ENCODE measurements around the gene RAB11FIP4. TPM values are rescaled to one million over a fixed set of nuclear protein-coding genes. Genes with fewer than 3 reads are reported as not detected.

RAB11FIP4 gene
- total and polyA plus RNA-seq, 2 donors (not counting 3 experiments of a cell fraction or from before 2014, with no cell fraction given) = 0.08 to 0.38 TPM

DNA sequence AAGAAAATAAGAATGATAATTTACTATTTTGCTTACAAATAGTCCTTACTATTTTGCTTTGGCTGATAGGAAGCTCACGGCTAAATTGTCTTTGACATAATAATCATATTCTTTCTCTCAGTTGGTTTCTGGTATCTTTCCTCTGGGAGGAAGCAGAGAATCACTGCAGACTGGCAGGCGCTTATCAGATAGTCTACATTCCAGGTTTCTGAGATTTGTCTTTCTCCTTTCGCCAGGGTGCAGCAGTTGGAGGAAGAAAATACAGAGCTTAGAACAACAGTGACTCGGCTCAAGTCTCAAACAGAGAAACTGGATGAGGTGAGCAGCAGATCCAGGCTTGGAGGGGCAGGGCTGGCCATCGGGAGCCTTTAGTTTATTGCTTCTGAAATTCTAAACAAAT, 136.1 kb downstream of the RAB11FIP4 start:
- no peak for FAIRE-seq
- Histone ChIP-seq H3K4me3 (replicated peaks in 1 of 3; ENCODE audit: insufficient read depth in 1 of 3, low read depth in 1 of 3, low read length in 3 of 3) (no peak overlapping the region), H3K27me3 (ENCODE audit: control insufficient read depth in 2 of 2, insufficient read depth in 2 of 2, low read length in 2 of 2) (no peaks in the 10 kb centered on the region), H2AFZ (ENCODE audit: low read depth, low read length) (no peak overlapping the region), H3K36me3 (ENCODE audit: control insufficient read depth in 2 of 2, extremely low read depth in 1 of 2, insufficient read depth in 2 of 2, low read length in 2 of 2) (no peaks in the 10 kb centered on the region), H3K9me3 (replicated peaks; ENCODE audit: control insufficient read depth, insufficient read depth, low read length) (no peaks in the 10 kb centered on the region), H3K9ac (replicated peaks; ENCODE audit: extremely low read depth, insufficient read depth, low read length) (no peak overlapping the region), H3K4me2 (ENCODE audit: insufficient read depth, low read length) (no peak overlapping the region), H3K9me1 (replicated peaks; ENCODE audit: control insufficient read depth, extremely low read depth, insufficient read depth, low read length) (no peaks in the 10 kb centered on the region), H4K20me1 (replicated peaks; ENCODE audit: control insufficient read depth, extremely low read depth, insufficient read depth, low read length) (no peaks in the 10 kb centered on the region), H3K27ac (ENCODE audit: insufficient read depth, low read depth, low read length) (no peak overlapping the region), H3K4me1 (ENCODE audit: control insufficient read depth, extremely low read depth, insufficient read depth, low read length) (no peaks in the 10 kb centered on the region), H3K79me2 (ENCODE audit: control insufficient read depth, insufficient read depth, low read length) (no peaks in the 10 kb centered on the region)
- DNase-seq (ENCODE audit: low read depth, low spot score) = peak; percentile 28
- intact Hi-C loops (cut with micrococcal nuclease) (loop anchor here (5.0 kb wide), 1 partner anchor 515 kb away; no protein-coding TSS in a partner anchor), dilution Hi-C loops (cut with MboI; ENCODE audit: extremely low pct_ligation_motif_present, low sequenced_read_pairs) (no loop called here)
- no TSS peak for BruUV-seq (replicated peaks)
- ChIA-PET POLR2A (no interaction called here), CTCF (interaction anchor here (0.5 to 10.2 kb wide), 11 partner anchors 10 to 373 kb away, joined by 3 to 92 read pairs (median 3); no protein-coding TSS in a partner anchor)
- no peak for TF ChIP-seq MYC (IDR thresholded peaks at IDR 0.05; ENCODE audit: low read depth, low read length)
- TF ChIP-seq, protein P1, sequence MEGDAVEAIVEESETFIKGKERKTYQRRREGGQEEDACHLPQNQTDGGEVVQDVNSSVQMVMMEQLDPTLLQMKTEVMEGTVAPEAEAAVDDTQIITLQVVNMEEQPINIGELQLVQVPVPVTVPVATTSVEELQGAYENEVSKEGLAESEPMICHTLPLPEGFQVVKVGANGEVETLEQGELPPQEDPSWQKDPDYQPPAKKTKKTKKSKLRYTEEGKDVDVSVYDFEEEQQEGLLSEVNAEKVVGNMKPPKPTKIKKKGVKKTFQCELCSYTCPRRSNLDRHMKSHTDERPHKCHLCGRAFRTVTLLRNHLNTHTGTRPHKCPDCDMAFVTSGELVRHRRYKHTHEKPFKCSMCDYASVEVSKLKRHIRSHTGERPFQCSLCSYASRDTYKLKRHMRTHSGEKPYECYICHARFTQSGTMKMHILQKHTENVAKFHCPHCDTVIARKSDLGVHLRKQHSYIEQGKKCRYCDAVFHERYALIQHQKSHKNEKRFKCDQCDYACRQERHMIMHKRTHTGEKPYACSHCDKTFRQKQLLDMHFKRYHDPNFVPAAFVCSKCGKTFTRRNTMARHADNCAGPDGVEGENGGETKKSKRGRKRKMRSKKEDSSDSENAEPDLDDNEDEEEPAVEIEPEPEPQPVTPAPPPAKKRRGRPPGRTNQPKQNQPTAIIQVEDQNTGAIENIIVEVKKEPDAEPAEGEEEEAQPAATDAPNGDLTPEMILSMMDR (IDR thresholded peaks at IDR 0.05; ENCODE audit: extremely low read depth in 1 of 2, insufficient read depth in 1 of 2, low read depth in 1 of 2, low read length in 2 of 2) = no peak
- TF ChIP-seq EZH2 (IDR thresholded peaks at IDR 0.05; ENCODE audit: borderline replicate concordance, low read depth, low read length, severe bottlenecking) = no peak
- no peak for TF ChIP-seq POLR2AphosphoS5 (IDR thresholded peaks at IDR 0.05; ENCODE audit: insufficient read depth, low read depth, low read length)
- TF ChIP-seq GATA2 (IDR thresholded peaks at IDR 0.05; ENCODE audit: insufficient read depth, insufficient read length, low read depth, low read length) = peak; percentile 9
